Ammon's horn (tissue), 1 donor: Measurements from ENCODE around the gene WASF3.
"Not testable (repeated sequence)": the region's sequence is repeated elsewhere in the genome, so short reads cannot be mapped to it uniquely, and the experiment has no call there.

Experiments
- DNase-seq: peaks from one replicate; pipeline ENCODE4 v3.0.0-alpha.2; 2016; ENCODE audit warnings: low spot score

The WASF3 gene

DNA sequence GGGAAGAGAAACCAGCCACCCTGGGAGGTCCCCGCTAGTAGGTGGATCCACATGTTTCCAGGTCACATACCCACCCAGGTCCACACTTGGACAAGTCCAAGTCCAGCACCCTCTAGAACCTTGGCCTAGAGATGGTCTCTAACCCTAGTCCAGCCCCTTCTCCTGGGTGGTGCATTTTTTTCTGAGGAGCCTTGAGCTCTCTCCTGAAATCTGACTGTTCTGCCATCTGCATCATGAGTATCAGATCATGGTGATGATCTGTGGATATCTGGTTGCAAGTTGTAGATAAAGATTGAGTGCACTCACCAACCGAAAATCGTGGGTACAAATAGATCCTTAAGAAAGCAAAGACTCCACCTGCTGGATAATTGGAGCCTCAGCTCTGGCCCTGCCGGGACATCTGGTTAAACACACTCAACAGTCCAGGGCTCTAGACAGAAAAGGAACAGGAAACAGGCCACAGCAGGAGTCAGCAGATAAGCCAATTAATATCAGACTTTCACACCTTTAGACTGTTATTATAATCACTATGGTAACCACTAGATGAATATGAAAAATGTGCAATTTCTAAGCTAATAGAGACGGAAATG, 162.0 kb downstream of the WASF3 start:
- DNase-seq: no peak

- peak; percentile 65 for DNase-seq
Measured at GRCh38 chr13:26721251-26722121, 164.0 kb downstream of the WASF3 start.

DNA sequence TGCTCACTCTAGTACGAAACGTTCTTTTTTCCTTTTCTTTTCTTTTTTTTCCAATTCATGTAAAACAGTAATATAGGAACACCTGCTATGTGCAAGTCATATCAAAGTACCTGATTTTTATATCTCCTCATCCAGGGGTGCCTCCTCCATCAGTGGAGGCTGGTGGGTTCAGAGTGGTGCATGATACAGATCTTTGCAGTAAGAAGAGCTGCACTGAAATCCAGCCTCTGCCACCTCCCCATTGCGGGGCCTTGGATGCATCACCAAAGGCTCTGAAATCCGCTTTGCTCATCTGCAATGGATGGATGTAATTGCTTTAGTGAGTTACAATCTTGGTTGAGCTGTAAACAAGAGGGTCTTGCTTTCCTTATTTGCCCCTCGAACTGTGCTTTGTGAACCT, 164.8 kb downstream of the WASF3 start:
- DNase-seq: no peak

GRCh38 chr13:26723620-26724019, 166.1 kb downstream of the WASF3 start:
- not testable (repeated sequence) for DNase-seq

DNA sequence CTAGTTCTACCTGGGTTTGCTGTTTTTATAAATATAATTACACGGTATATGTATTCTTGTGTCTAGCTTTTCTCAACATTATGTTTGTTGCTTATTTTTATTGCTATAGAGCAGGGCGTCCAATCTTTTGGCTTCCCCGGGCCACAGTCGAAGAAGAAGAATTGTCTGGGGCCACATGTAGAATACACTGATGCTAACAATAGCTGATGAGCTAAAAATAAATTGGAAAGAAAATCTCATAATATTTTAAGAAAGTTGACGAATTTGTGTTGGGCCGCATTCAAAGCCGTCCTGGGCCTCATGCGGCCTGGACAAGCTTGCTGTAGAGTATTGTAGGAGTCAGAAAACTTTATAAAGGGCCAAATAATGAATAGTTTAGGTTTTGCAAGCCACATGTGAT, 169.2 kb downstream of the WASF3 start:
- no peak for DNase-seq

GRCh38 chr13:26727122-26727521, 169.6 kb downstream of the WASF3 start:
- DNase-seq: no peak

- no peak for DNase-seq
Measured at GRCh38 chr13:26727633-26728032, 170.2 kb downstream of the WASF3 start.

- no peak for DNase-seq
Measured at GRCh38 chr13:26735677-26736076, 178.2 kb downstream of the WASF3 start.
